Measurements from ENCODE around the gene PRKN. TPM values are rescaled to one million over a fixed set of nuclear protein-coding genes. Genes with fewer than 3 reads are reported as not detected.

PRKN gene
- total RNA-seq, 1 experiment from 2014 or later, result 2.0 TPM

- Mint-ChIP-seq H3K36me3 (ENCODE audit: insufficient read depth in 1 of 3, low read depth in 3 of 3) (peaks cover 0 to 11% (median 7%) of the 10 kb centered on the region in 3 experiments; a peak in 3 of 7 replicates), H3K27ac (no peak overlapping the region), H3K27me3 (ENCODE audit: low read depth) (no peaks in the 10 kb centered on the region; the same call in none of the 2 replicates), H3K4me3 (no peak overlapping the region), H3K4me1 (peaks cover 7 to 12% of the 10 kb centered on the region in 2 experiments), H3K9me3 (peaks cover 12 to 16% of the 10 kb centered on the region in 2 experiments)
- no peak overlapping the region for H4K8ac ChIP-seq (replicated peaks; ENCODE audit: insufficient read length, low read depth, low read length)
- H3K27me3 ChIP-seq (ENCODE audit: insufficient read depth, low read length), result no peaks in the 10 kb centered on the region
- DNase-seq, result no peak
- no CpG with 5 or more reads among the region's 4 CpGs for WGBS (ENCODE audit: extremely low coverage, insufficient read length, low lambda C conversion rate)
- TF ChIP-seq, protein P1, sequence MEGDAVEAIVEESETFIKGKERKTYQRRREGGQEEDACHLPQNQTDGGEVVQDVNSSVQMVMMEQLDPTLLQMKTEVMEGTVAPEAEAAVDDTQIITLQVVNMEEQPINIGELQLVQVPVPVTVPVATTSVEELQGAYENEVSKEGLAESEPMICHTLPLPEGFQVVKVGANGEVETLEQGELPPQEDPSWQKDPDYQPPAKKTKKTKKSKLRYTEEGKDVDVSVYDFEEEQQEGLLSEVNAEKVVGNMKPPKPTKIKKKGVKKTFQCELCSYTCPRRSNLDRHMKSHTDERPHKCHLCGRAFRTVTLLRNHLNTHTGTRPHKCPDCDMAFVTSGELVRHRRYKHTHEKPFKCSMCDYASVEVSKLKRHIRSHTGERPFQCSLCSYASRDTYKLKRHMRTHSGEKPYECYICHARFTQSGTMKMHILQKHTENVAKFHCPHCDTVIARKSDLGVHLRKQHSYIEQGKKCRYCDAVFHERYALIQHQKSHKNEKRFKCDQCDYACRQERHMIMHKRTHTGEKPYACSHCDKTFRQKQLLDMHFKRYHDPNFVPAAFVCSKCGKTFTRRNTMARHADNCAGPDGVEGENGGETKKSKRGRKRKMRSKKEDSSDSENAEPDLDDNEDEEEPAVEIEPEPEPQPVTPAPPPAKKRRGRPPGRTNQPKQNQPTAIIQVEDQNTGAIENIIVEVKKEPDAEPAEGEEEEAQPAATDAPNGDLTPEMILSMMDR (conservative IDR thresholded peaks at IDR 0.05), result no peak
- no peak overlapping the region for H2BK5ac ChIP-seq (ENCODE audit: insufficient read length, low read length)
- no peak overlapping the region for H3K18ac ChIP-seq (ENCODE audit: insufficient read length, low read depth, low read length)
- H3K4ac ChIP-seq (ENCODE audit: low read depth, low read length), result no peak overlapping the region
- H4K5ac ChIP-seq (ENCODE audit: insufficient read length, low read depth, low read length), result no peak overlapping the region
- H3K9me3 ChIP-seq (ENCODE audit: control insufficient read depth, low read depth, low read length), result peaks cover 10% of the 10 kb centered on the region
- no peaks in the 10 kb centered on the region for H3K4me1 ChIP-seq (ENCODE audit: insufficient read depth, low read length)
- H2AFZ ChIP-seq (ENCODE audit: low read length), result no peak overlapping the region
- H3K79me2 ChIP-seq (ENCODE audit: insufficient read depth, low read length), result no peaks in the 10 kb centered on the region
- no peak overlapping the region for H3K4me2 ChIP-seq (ENCODE audit: insufficient read depth, insufficient read length, low read length)
- no peak overlapping the region for H2BK120ac ChIP-seq (ENCODE audit: low read depth, low read length, poor library complexity, severe bottlenecking)
- H3K56ac ChIP-seq (ENCODE audit: insufficient read length, low read depth, low read length), result no peak overlapping the region
- no peak overlapping the region for H4K91ac ChIP-seq (ENCODE audit: insufficient read length, low read depth, low read length)
- H3K79me1 ChIP-seq (ENCODE audit: insufficient read depth, low read depth, low read length, poor library complexity, severe bottlenecking), result no peaks in the 10 kb centered on the region
- H2BK12ac ChIP-seq (ENCODE audit: insufficient read length, low read depth, low read length), result no peak overlapping the region
- H3K23me2 ChIP-seq (ENCODE audit: insufficient read length, low read depth, low read length, poor library complexity, severe bottlenecking), result no peaks in the 10 kb centered on the region
- no peak overlapping the region for H2AK5ac ChIP-seq (ENCODE audit: insufficient read length, low read length)
- H3K9ac ChIP-seq (ENCODE audit: extremely low read depth, insufficient read length, low read length), result no peak overlapping the region
- H3T11ph ChIP-seq (ENCODE audit: low read length), result no peak overlapping the region
- H2BK15ac ChIP-seq (ENCODE audit: low read depth, low read length), result no peak overlapping the region
- no peaks in the 10 kb centered on the region for H4K20me1 ChIP-seq (ENCODE audit: control insufficient read depth, insufficient read depth, insufficient read length)
- H2BK20ac ChIP-seq (ENCODE audit: low read depth, low read length, poor library complexity, severe bottlenecking), result no peak overlapping the region
- no peak overlapping the region for H3K23ac ChIP-seq (ENCODE audit: insufficient read length, low read depth, low read length)
- no peak overlapping the region for H3K27ac ChIP-seq (ENCODE audit: insufficient read length, low read depth, low read length)
- H3K14ac ChIP-seq (ENCODE audit: insufficient read depth, low read length), result no peak overlapping the region
Observed at GRCh38 chr6:161407581-161407980, 1320.0 kb downstream of the PRKN start.
